ENCODE data around the gene PCBP3. TPM values are rescaled to one million over a fixed set of nuclear protein-coding genes. Genes with fewer than 3 reads are reported as not detected.

The PCBP3 gene
- total and polyA plus RNA-seq, 2 of the 13 experiments (the other 11 are each of a cell fraction or from before 2014, with no cell fraction given): not detected

GRCh38 chr21:45800339-45801080, 157.0 kb downstream of the PCBP3 start (continued):
- TF ChIP-seq, protein P1, sequence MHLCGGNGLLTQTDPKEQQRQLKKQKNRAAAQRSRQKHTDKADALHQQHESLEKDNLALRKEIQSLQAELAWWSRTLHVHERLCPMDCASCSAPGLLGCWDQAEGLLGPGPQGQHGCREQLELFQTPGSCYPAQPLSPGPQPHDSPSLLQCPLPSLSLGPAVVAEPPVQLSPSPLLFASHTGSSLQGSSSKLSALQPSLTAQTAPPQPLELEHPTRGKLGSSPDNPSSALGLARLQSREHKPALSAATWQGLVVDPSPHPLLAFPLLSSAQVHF (CRISPR knock-in tag; IDR thresholded peaks at IDR 0.05): no peak
- TF ChIP-seq ARID4A (CRISPR knock-in tag; IDR thresholded peaks at IDR 0.05; ENCODE audit: borderline replicate concordance) (0 out of 2 replicates have a peak, but pooled peaks have one; percentile 15), PHF21A (CRISPR knock-in tag; IDR thresholded peaks at IDR 0.05) (no peak), ZNF567 (CRISPR knock-in tag; IDR thresholded peaks at IDR 0.05; ENCODE audit: borderline replicate concordance) (no peak), ZNF841 (CRISPR knock-in tag; IDR thresholded peaks at IDR 0.05; ENCODE audit: borderline replicate concordance) (no peak), ZNF850 (CRISPR knock-in tag; conservative IDR thresholded peaks at IDR 0.05) (no peak), EP300 (IDR thresholded peaks at IDR 0.05; ENCODE audit: low read depth in 2 of 2, low read length in 2 of 2) (no peak), EP300 (CRISPR knock-in tag; IDR thresholded peaks at IDR 0.05; ENCODE audit: borderline replicate concordance) (no peak), RFXAP (CRISPR knock-in tag; IDR thresholded peaks at IDR 0.05; ENCODE audit: borderline replicate concordance) (no peak), MED13 (CRISPR knock-in tag; IDR thresholded peaks at IDR 0.05) (no peak), NFIC (IDR thresholded peaks at IDR 0.05; ENCODE audit: low read length) (no peak), ZNF572 (CRISPR knock-in tag; IDR thresholded peaks at IDR 0.05) (no peak), ZNF496 (CRISPR knock-in tag; IDR thresholded peaks at IDR 0.05; ENCODE audit: insufficient replicate concordance) (no peak)
- TF ChIP-seq, protein P2, sequence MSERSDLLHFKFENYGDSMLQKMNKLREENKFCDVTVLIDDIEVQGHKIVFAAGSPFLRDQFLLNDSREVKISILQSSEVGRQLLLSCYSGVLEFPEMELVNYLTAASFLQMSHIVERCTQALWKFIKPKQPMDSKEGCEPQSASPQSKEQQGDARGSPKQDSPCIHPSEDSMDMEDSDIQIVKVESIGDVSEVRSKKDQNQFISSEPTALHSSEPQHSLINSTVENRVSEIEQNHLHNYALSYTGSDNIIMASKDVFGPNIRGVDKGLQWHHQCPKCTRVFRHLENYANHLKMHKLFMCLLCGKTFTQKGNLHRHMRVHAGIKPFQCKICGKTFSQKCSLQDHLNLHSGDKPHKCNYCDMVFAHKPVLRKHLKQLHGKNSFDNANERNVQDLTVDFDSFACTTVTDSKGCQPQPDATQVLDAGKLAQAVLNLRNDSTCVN (CRISPR knock-in tag; IDR thresholded peaks at IDR 0.05; ENCODE audit: borderline replicate concordance): no peak
- TF ChIP-seq, protein P3, sequence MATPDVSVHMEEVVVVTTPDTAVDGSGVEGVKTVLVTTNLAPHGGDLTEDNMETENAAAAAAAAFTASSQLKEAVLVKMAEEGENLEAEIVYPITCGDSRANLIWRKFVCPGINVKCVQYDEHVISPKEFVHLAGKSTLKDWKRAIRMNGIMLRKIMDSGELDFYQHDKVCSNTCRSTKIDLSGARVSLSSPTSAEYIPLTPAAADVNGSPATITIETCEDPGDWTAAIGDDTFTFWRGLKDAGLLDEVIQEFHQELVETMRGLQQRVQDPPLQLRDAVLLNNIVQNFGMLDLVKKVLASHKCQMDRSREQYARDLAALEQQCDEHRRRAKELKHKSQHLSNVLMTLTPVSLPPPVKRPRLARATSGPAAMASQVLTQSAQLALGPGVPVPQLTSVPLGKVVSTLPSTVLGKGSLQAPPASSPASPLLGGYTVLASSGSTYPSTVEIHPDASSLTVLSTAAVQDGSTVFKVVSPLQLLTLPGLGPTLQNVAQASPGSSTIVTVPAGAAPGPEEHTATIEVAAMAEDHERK (CRISPR knock-in tag; IDR thresholded peaks at IDR 0.05; ENCODE audit: low read depth): no peak

All from HepG2 (cell line).